Keratinocyte (primary cell): Measurements from ENCODE around the gene SLC22A1.

Source experiments
- CTCF ChIP-seq, 3 experiments: IDR thresholded peaks in 1 of 3; conservative IDR thresholded peaks in 1 of 3; optimal IDR thresholded peaks in 1 of 3; 2 replicates in 2 of 3; 3 replicates in 1 of 3; pipeline versions ENCODE3 to v1.5.1; 2011; ENCODE audit warnings: low read length in 3 of 3, mild to moderate bottlenecking in 3 of 3, moderate library complexity in 2 of 3, control low read depth in 1 of 3, inconsistent platforms in 1 of 3; ENCODE audit not compliant: insufficient read depth in 2 of 3; ENCODE audit errors: extremely low read depth in 1 of 3
- EZH2 ChIP-seq: IDR thresholded peaks from one replicate; pipeline ENCODE4 v1.6.1; 2012; ENCODE audit warnings: inconsistent platforms, mild to moderate bottlenecking, low read length, moderate library complexity

DNA sequence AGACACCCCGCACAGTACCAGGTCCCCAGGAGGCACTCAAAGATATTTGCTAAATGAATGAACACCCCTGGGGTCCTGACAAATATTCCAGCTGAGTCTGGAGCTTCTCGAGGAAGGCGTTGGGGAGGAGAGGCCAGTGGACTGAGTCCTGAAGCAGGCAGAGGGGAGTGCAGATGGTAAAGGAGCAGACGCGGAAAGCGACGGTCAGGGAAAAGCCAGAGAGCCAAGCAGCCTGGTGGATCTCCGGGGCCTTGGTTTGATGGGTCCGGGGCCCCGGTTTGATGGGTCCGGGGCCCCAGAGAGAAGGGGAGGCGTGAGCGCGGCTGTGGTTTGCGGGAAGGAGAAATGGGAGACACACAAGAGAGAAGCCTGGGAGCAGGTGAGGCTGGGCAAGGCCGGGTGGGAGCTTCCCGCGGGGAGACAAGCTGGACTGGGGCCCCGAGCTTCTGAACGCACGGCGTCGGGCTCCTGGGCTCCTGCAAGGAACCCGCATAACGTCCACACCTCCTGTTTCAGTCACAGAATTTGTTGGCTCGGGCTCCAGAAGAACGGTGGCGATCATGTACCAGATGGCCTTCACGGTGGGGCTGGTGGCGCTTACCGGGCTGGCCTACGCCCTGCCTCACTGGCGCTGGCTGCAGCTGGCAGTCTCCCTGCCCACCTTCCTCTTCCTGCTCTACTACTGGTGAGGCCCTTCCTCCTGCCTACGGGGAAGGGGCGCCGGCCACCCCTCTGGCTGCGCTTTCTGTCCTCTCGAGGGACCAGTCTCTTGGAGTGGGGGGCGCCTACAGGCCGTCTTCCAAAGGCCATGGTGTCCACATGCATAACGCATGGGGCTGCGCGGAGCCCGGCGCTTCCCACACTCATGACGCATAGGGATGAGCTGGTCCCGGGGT lies 12.1 kb downstream of the SLC22A1 start:
- no peak for TF ChIP-seq CTCF (optimal IDR thresholded peaks at IDR 0.05 in 1 of 3, IDR thresholded peaks at IDR 0.05 in 1 of 3, conservative IDR thresholded peaks at IDR 0.05 in 1 of 3; ENCODE audit: extremely low read depth in 1 of 3, insufficient read depth in 2 of 3, low read length in 3 of 3)
- TF ChIP-seq EZH2, result no peak
